GM19395 (cell line): Measurements from ENCODE around the gene NSUN3.
"Not testable (repeated sequence)": the region's sequence is repeated elsewhere in the genome, so short reads cannot be mapped to it uniquely, and the experiment has no call there.

ENCODE experiments used
- ATAC-seq: cut with Tn5 transposase; IDR thresholded peaks from one replicate; pipeline ENCODE4 v1.9.1; 2021; ENCODE audit warnings: mild to moderate bottlenecking, moderate library complexity; ENCODE audit not compliant: unreplicated experiment

NSUN3 gene

GRCh38 chr3:94062513-94063404 lies at the start of gene NSUN3, which contains the start of gene DHFR2:
NSUN3 (plus strand) TSS chr3:94063061; CDS start chr3:94063127, 66 bp downstream.
DHFR2 (minus strand) TSS chr3:94062916; CDS start chr3:94061511, 1,405 bp downstream.
- ATAC-seq = peak; percentile 94

DNA sequence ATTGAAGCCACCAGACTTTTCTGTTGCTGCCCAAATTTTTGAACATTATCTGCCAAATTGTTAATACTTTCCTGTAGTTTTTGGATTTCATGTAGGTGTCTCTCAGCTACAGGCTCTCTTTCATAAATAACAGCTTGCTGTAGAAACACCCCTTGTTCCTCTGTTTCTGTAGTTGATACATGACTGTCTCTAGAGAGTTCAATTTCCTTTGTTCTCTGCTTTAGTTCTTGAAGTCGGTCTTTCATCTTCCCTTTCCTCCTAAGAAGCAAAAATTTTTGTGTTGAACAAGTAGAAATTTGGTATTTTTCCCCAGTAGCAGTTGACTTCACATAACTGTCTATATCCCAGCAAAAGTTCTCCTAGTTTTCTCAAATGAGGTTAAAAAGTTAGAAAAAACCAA lies 47.8 kb upstream of the NSUN3 start:
- ATAC-seq = no peak

GRCh38 chr3:94019659-94020058 lies 43.2 kb upstream of the NSUN3 start:
- ATAC-seq = no peak

DNA sequence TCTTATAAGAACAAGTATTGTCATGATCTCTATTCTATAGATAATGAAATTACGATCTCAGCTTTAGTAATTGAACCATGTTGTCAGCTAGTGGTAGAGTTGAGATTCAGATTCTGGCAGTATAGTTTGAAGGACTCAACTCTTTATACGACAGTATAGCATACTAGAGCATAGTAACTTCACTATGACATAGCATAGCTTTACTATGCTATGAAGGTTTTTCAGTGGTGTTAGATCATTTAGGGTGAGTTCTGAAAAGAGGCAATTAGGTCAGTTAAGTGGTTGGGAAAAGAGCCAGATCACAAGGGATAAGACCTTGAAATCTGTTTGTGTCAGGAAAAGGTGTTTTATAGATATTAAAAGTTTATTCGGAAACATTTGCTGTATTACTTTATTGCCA lies 42.6 kb upstream of the NSUN3 start:
- ATAC-seq = no peak

- ATAC-seq = no peak
Observed at GRCh38 chr3:94024385-94024784, 38.5 kb upstream of the NSUN3 start.

DNA sequence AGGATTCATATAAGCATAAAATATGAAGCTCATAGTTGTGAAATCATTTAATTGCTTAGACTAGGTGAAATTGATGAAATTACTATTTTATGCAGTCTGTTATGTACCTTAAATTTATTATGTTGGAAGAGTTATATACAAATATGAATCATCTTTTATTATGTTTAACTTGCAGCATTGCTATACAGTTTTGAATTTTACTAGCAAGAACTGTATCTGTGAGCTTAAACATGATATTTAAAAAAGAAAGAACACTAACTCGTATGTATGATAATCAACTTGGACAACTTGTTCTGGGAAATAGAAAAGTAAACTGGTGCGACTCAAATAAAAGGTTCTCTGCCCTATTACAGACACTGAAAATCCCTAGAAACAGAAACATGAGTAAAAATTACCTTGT lies 36.2 kb upstream of the NSUN3 start:
- ATAC-seq = no peak

DNA sequence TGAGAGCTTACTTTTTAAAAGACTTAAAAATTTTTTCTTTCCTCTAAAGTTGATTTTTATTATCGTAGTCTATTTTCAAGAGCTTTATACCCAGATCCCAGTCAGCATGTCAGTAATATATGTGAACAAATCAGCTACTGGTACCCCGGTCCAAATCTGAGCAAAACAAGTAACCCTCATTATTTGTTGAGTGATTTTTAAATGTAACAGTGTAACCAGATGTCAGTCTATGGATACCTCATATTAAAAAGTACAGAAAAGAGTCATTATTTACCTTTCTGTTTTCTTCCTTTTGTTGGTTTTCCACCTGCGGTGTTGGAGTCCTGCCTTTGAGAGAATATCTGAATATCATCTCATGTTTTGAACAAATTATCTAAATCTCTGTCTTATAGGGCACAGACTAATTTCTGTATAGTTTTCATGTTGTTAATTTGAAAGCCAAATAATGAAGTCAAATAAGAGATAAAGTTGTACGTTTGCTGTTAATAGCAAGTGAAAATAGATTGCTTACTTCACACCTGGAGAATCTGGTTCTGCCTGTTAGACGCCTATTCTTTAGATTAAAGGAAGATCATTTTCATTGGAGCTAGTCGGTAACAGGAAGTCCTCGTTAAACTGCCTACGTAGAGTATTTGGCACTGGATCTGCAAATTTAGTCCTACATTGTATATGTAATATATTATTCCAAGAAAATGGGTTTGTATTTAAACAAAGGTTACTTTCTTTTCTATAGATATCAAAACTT lies 34.6 kb upstream of the NSUN3 start, which contains the start of gene STX19:
TSS of gene STX19 (minus strand) at position 505 of the 745 bp plus-strand sequence. CDS start 13,328 bp downstream, outside the sequence.
- no peak for ATAC-seq

GRCh38 chr3:94036909-94037507 lies 25.9 kb upstream of the NSUN3 start:
- peak; percentile 82 for ATAC-seq

- no peak for ATAC-seq
Observed at GRCh38 chr3:94043285-94043684, 19.6 kb upstream of the NSUN3 start.

DNA sequence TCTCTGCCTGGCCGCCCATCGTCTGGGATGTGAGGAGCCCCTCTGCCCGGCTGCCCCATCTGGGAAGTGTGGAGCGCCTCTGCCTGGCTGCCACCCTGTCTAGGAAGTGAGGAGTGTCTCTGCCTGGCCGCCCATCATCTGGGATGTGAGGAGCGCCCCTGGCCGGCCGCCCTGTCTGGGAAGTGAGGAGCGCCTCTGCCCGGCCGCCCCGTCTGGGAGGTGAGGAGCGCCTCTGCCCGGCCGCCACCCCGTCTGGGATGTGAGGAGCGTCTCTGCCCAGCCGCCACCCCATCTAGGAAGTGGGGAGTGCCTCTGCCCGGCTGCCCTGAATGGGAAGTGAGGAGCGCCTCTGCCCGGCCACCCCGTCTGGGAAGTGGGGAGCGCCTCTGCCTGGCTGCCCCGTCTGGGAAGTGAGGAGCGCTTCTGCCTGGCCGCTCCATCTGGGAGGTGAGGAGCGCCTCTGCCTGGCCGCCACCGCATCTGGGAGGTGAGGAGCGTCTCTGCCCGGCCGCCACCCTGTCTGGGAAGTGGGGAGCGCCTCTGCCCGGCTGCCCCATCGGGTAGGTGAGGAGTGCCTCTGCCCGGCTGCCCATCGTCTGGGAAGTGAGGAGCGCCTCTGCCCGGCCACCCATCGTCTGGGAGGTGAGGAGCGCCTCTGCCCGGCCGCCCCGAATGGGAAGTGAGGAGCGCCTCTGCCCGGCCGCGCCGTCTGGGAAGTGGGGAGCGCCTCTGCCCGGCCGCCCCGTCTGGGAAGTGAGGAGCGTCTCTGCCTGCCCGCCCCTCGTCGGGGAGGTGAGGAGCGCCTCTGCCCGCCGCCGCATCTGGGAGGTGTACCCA lies 18.5 kb upstream of the NSUN3 start:
- ATAC-seq = not testable (repeated sequence)

DNA sequence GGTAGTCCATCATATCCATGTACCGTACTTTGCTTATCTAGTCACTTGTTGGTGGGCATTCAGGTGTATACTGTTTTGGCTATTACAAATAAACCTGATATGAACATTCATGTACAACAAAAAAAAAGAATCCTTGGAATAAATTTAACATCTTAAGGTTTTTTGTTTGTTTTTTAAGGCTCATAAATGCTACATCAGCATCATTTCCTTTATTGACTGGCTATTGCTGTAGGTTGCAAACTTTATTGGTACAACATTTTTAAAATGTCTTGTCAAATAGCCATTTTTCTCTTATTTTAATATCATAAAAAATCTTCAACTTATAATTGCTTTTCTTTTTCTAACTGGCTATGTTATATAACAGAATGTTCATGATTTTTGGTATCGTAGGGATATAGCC lies 16.3 kb upstream of the NSUN3 start:
- ATAC-seq = no peak

GRCh38 chr3:94049267-94049666 lies 13.6 kb upstream of the NSUN3 start:
- no peak for ATAC-seq

DNA sequence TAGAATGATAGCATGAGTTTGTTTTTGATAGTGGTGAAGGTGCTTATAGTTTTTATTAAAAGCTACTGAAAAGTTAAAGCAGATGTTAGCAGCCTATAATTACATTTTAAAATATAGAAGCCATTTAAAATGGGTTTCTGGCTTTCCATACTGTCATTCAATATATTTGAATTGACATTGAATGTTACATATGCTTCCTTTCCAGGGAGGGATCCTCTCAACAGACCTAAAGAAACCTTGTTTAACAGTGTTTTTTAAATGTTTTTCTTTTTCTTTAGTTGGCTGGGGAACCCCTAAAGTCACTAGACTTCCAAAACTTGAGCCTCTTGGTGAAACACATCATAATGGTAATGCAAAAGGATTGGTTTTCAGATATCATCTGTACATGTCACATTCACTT lies 12.3 kb upstream of the NSUN3 start:
- ATAC-seq = no peak

- no peak for ATAC-seq
Observed at GRCh38 chr3:94061297-94061696, 1.6 kb upstream of the NSUN3 start.

- no peak for ATAC-seq
Observed at GRCh38 chr3:94063496-94064119, 747 bp downstream of the NSUN3 start.

- no peak for ATAC-seq
Observed at GRCh38 chr3:94064243-94064860, 1.5 kb downstream of the NSUN3 start.

DNA sequence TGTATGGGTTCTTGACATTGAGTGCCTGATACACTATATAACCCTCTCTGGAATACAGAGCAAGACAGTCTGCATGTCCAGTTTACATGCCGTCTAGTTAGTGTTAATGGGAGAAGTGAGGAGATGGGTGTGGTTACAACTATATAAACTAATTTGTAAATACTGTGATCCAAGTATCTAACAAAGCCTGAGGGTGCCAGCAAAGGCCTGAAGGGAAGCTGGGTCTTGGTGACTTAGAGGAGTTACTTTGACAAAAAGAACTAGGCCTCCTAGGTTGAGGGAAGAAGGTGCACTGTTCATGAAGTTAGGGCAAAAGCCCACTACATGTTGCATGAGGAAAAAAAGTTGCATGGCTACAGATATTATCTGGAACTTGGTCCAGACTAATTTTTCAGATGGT lies 2.3 kb downstream of the NSUN3 start:
- ATAC-seq = no peak

GRCh38 chr3:94065819-94066480 lies 3.1 kb downstream of the NSUN3 start:
- ATAC-seq = no peak
